ENCODE data around the gene FHL1. TPM values are rescaled to one million over a fixed set of nuclear protein-coding genes. Genes with fewer than 3 reads are reported as not detected.
A peak's percentile ranks its signal among the peaks of the same experiment; 100 is the strongest.

FHL1 gene
- total RNA-seq, 1 donor, result 51.8 TPM

- no peak overlapping the region for H3K4me2 ChIP-seq (ENCODE audit: insufficient read depth, low read length)
- TF ChIP-seq, protein P1, sequence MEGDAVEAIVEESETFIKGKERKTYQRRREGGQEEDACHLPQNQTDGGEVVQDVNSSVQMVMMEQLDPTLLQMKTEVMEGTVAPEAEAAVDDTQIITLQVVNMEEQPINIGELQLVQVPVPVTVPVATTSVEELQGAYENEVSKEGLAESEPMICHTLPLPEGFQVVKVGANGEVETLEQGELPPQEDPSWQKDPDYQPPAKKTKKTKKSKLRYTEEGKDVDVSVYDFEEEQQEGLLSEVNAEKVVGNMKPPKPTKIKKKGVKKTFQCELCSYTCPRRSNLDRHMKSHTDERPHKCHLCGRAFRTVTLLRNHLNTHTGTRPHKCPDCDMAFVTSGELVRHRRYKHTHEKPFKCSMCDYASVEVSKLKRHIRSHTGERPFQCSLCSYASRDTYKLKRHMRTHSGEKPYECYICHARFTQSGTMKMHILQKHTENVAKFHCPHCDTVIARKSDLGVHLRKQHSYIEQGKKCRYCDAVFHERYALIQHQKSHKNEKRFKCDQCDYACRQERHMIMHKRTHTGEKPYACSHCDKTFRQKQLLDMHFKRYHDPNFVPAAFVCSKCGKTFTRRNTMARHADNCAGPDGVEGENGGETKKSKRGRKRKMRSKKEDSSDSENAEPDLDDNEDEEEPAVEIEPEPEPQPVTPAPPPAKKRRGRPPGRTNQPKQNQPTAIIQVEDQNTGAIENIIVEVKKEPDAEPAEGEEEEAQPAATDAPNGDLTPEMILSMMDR (IDR thresholded peaks at IDR 0.05; ENCODE audit: extremely low read depth, low read depth, low read length), result no peak
- H3K27ac ChIP-seq (ENCODE audit: low read depth, low read length), result no peak overlapping the region
These were observed 43.8 kb downstream of the FHL1 start for GRCh38 chrX:136191171-136191570.

GRCh38 chrX:136192135-136192534, 44.8 kb downstream of the FHL1 start:
- TF ChIP-seq, protein P1 (IDR thresholded peaks at IDR 0.05; ENCODE audit: extremely low read depth, low read depth, low read length), result no peak
- H3K4me1 ChIP-seq (ENCODE audit: insufficient read depth, low read length), result peaks cover 23% of the 10 kb centered on the region
- H3K36me3 ChIP-seq (ENCODE audit: insufficient read depth, low read length), result no peaks in the 10 kb centered on the region
- no peak for DNase-seq (ENCODE audit: insufficient read length, low spot score, missing footprints)
- H3K27me3 ChIP-seq (ENCODE audit: insufficient read depth, low read length), result no peaks in the 10 kb centered on the region
- peak overlapping the region; percentile 72 for H3K27ac ChIP-seq (ENCODE audit: low read depth, low read length)
- H3K4me3 ChIP-seq (ENCODE audit: insufficient read depth, low read length), result no peak overlapping the region
- H2AFZ ChIP-seq (ENCODE audit: low read length), result no peak overlapping the region
- H3K9me3 ChIP-seq (ENCODE audit: low read depth, low read length), result no peaks in the 10 kb centered on the region
- H4K20me1 ChIP-seq (ENCODE audit: insufficient read depth, low read length), result no peaks in the 10 kb centered on the region
- H3K4me2 ChIP-seq (ENCODE audit: insufficient read depth, low read length), result peak overlapping the region; percentile 28
- no peaks in the 10 kb centered on the region for H3K79me2 ChIP-seq (ENCODE audit: insufficient read depth, low read length)

More at GRCh38 chrX:136191171-136191570, 43.8 kb downstream of the FHL1 start:
- H3K79me2 ChIP-seq (ENCODE audit: insufficient read depth, low read length), result no peaks in the 10 kb centered on the region
- no peaks in the 10 kb centered on the region for H3K27me3 ChIP-seq (ENCODE audit: insufficient read depth, low read length)
- H4K20me1 ChIP-seq (ENCODE audit: insufficient read depth, low read length), result no peaks in the 10 kb centered on the region
- H3K4me3 ChIP-seq (ENCODE audit: insufficient read depth, low read length), result no peak overlapping the region
- H3K9me3 ChIP-seq (ENCODE audit: low read depth, low read length), result no peaks in the 10 kb centered on the region
- peaks cover 22% of the 10 kb centered on the region for H3K4me1 ChIP-seq (ENCODE audit: insufficient read depth, low read length)
- H2AFZ ChIP-seq (ENCODE audit: low read length), result no peak overlapping the region
- DNase-seq (ENCODE audit: insufficient read length, low spot score, missing footprints), result no peak
- no peaks in the 10 kb centered on the region for H3K36me3 ChIP-seq (ENCODE audit: insufficient read depth, low read length)

- peak overlapping the region; percentile 50 for H3K4me2 ChIP-seq (ENCODE audit: insufficient read depth, low read length)
- no peaks in the 10 kb centered on the region for H3K27me3 ChIP-seq (ENCODE audit: insufficient read depth, low read length)
- peaks cover 23% of the 10 kb centered on the region for H3K4me1 ChIP-seq (ENCODE audit: insufficient read depth, low read length)
- no peaks in the 10 kb centered on the region for H3K36me3 ChIP-seq (ENCODE audit: insufficient read depth, low read length)
- no peaks in the 10 kb centered on the region for H3K9me3 ChIP-seq (ENCODE audit: low read depth, low read length)
- no peak overlapping the region for H3K4me3 ChIP-seq (ENCODE audit: insufficient read depth, low read length)
- DNase-seq (ENCODE audit: insufficient read length, low spot score, missing footprints), result no peak
- H3K27ac ChIP-seq (ENCODE audit: low read depth, low read length), result peak overlapping the region; percentile 72
- no peak overlapping the region for H2AFZ ChIP-seq (ENCODE audit: low read length)
- H3K79me2 ChIP-seq (ENCODE audit: insufficient read depth, low read length), result no peaks in the 10 kb centered on the region
- TF ChIP-seq, protein P1 (IDR thresholded peaks at IDR 0.05; ENCODE audit: extremely low read depth, low read depth, low read length), result no peak
- H4K20me1 ChIP-seq (ENCODE audit: insufficient read depth, low read length), result no peaks in the 10 kb centered on the region
These were observed 45.6 kb downstream of the FHL1 start for GRCh38 chrX:136192839-136193414.

DNA sequence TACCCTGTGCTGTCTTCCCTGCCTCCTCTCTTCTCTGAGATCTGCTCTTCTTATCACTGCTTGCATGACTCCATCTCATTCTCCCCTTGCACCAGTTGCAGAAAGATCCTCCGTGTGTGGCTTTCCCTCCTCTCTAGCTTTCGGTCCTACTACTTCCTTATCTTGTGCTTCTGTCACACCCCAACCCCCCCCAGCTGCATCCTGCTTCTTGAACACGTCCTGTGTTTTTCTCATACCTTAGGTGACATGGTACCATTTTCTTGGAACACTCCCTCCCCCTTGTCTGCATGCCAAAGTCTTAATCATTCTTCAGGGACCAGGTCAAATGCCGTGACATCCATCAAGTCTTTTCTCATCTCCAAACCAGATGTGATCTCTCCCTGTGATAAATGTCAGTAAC, 46.4 kb downstream of the FHL1 start:
- Histone ChIP-seq H3K79me2 (ENCODE audit: insufficient read depth, low read length) (no peaks in the 10 kb centered on the region), H2AFZ (ENCODE audit: low read length) (no peak overlapping the region), H3K27ac (ENCODE audit: low read depth, low read length) (peak overlapping the region; percentile 72), H4K20me1 (ENCODE audit: insufficient read depth, low read length) (no peaks in the 10 kb centered on the region), H3K4me2 (ENCODE audit: insufficient read depth, low read length) (peak overlapping the region; percentile 50), H3K36me3 (ENCODE audit: insufficient read depth, low read length) (no peaks in the 10 kb centered on the region), H3K27me3 (ENCODE audit: insufficient read depth, low read length) (no peaks in the 10 kb centered on the region), H3K4me1 (ENCODE audit: insufficient read depth, low read length) (peaks cover 26% of the 10 kb centered on the region), H3K9me3 (ENCODE audit: low read depth, low read length) (no peaks in the 10 kb centered on the region), H3K4me3 (ENCODE audit: insufficient read depth, low read length) (no peak overlapping the region)
- TF ChIP-seq, protein P1 (IDR thresholded peaks at IDR 0.05; ENCODE audit: extremely low read depth, low read depth, low read length), result no peak
- no peak for DNase-seq (ENCODE audit: insufficient read length, low spot score, missing footprints)

All from osteoblast (primary cell).